Activated T-cell treated with anti-CD3 and anti-CD28 coated beads, Interleukin-2, amount 50 U/mL, for 1 hour (primary cell): ENCODE results near the gene PARP11.
A peak's percentile ranks its signal among the peaks of the same experiment; 100 is the strongest.

ENCODE experiments used
- DNase-seq: peaks from one replicate; pipeline ENCODE4 v3.0.0-alpha.2; 2020

PARP11 gene, protein sequence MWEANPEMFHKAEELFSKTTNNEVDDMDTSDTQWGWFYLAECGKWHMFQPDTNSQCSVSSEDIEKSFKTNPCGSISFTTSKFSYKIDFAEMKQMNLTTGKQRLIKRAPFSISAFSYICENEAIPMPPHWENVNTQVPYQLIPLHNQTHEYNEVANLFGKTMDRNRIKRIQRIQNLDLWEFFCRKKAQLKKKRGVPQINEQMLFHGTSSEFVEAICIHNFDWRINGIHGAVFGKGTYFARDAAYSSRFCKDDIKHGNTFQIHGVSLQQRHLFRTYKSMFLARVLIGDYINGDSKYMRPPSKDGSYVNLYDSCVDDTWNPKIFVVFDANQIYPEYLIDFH

DNA sequence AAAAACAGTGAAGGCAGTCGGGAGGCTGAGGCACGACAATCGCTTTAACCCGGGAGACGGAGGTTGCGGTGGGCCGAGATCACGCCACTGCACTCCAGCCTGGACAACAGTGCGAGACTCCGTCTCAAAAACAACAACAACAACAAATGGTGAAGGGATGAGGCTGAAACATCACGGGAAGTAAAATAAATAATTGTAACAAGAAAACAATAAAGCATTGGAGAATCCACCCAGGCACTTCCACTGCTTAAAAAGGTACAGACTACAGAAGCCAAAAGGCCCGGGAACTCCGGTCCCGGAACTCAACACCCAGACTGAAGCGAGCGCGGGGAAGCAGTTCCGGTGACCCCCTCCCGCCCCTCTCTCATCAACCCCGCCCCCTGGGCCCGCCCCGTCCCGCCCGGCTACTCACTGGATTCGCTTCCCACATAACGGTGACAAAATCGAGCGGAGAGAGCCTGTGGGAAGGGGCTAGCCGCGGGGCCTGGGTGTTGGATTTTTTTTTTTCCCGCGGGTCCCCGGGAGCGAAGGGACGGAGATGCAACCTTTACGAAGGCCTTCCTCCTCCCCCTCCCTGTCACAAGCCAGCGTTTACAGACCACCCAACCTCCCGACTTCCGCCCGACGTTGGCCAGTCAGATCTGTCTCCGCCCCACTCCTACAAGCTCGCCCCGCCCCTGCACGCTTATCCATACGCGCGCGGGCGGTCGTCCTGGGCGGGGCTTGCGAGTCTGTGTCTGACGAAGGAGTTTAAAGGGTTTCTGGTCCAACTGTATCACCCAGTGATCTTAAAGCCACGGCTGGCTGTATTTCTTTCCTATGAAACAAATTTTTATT is at the start of gene PARP11:
TSS of gene PARP11 (minus strand) at position 600 of the 837 bp plus-strand sequence. CDS start at position 430, 170 bp downstream.
- peak; percentile 96 for DNase-seq

DNA sequence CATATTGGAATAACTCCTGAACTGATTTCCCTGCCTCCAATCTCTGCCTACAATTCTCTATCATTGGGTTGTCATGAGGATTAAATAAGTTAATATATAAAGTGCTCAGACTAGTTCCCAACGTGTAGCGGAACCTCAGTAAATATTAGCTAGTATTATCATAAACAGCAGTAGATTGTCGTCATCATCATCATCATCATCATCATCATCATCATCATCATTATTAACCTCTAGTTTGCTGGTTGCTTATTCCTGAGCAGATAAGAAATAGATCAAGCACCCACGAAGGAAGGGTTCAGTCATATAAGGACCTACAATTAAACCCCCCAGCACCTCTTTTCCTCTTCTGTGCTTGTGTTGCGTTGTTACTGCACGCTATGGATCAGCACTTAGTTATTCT is 48.8 kb upstream of the PARP11 start:
- DNase-seq = no peak

DNA sequence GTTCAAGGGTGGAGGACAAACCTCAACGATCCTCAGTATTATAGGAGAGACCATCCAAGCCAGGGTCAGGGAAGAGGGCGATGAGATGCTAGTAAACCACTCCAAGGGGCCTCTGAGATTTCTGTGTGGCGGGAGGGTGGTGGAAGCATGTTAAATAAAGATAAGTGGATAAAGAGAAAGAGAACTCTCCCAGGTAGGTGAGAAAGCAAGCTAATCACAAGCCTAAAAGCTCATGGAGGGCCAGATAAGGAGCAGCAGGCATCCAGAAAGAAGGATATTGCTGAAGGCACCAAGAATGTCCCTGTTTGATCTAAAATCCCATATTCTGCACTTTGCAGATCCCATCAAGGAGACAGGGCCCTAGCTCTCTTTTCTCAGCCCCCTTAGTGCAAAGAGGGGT is 48.3 kb upstream of the PARP11 start:
- DNase-seq = no peak

DNA sequence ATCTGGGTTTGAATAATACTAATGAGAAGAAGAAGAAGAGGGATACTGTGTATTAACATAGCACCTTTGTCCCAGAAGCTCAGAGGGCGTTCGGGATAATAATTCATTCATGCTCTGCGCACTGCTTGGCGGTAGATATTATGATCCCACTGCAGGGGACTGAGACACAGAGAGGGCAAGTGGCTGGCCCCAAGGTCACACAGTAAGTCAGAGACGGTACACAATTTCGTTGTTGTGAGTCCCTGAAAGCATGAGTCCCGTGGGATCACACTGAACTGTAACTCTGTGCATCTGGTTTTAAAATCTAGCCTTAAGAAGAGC is 47.9 kb upstream of the PARP11 start:
- no peak for DNase-seq

DNA sequence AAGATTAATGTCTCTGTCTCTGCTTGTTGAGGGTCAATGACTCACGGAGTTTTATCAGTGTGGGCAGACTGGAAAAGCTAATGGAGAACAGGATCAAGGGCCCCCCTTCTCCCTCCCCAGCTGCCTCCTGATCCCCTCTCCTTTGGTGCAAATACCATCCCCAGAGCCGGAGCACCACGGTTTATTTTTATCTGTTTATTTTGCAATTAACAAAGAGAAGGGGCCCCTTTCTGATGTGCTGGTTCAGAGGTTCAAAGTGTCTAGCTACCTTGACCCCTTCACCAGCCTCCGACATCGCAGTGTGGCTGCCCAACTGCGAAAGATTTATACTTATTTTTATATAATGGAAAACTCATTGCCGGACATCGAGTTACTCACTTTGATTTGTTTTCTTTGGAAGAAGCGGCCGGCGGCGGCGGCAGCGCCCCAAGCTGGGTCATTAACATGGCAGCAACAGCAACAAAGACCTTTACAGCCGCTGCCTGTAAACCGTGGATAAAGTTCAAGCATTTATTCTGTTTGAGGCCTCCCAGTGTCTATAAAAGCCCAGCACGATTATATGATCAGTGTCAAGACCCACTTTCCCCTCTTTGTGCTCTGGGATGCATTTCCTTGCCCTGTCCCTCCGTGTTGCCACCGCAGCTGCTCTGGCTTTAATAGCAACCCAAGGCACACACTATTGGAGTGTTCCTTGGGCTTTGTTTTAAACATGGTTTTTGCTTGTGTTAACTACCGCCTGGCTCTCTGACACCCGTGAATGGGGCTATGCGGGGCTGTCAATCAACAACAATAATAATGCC is 47.4 kb upstream of the PARP11 start:
- no peak for DNase-seq

DNA sequence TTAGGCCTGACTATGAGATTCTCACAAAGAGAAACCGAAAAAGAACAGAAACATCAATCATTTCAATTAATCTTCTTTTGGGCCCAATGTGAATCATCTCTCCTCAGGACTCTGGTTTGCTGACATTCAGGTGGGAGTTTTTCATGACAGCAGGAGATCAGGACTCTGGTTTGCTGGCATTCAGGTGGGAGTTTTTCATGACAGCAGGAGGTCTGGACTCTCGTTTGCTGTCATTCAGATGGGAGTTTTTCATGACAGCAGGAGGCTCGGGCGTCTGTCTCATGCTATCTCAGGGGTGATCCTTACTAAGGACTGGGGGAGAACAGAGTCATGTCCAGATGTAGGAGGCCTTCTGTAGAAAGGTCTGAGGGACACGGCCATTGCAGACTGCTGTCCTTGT is 40.1 kb upstream of the PARP11 start:
- DNase-seq = no peak

DNA sequence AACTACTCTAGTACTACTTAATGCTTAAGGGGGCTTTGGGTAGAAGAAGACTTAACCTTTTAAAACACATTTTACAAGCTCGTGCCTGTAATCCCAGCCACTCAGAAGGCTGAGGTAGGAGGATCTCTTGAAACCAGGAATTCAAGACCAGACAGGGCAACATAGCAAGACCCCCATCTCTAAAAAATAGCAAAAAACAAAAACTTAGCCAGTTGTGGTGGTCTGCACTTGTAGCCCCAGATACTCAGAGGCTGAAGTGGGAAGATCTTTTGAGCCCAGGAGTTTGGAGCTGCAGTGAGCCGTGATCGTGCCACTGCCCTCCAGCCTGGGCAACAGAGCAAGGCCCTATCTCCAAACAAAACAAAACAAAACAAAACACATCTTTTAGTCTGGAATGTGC is 39.7 kb upstream of the PARP11 start:
- no peak for DNase-seq

DNA sequence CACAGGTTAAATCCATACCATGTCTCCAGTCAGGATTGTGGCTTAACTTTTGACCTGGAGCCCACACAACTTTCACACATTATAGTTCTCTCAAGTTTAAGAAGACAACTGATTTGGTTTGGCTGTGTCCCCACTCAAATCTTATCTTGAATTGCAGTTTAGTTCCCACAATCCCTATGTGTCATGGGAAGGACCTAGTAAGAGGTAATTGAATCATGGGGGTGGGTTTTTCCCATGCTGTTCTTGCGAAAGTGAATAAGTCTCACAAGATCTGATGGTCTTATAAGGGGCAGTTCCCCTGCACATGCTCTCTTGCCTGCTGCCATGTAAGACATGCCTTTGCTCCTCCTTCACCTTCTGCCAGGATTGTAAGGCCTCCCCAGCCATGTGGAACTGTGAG is 38.2 kb upstream of the PARP11 start:
- DNase-seq = no peak

DNA sequence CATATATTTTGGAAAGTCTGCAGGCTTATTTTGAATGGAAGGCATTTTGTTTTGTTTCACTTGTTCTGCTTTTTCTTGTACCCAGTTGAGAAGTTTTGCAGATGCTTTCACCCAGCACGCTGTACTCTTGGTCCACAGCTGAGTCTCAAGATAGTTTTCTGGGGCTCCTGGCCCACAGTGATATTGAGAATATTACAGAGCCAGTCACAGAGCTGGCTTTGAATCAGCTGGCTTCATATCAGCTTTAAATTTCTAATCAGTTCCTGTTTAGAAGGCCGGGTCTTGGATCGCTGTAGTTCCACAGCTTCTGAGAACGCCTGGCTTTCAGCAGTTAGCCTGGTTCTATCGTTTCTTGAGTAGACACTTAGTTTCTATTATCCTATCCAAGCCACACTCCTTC is 32.5 kb upstream of the PARP11 start:
- DNase-seq = no peak

DNA sequence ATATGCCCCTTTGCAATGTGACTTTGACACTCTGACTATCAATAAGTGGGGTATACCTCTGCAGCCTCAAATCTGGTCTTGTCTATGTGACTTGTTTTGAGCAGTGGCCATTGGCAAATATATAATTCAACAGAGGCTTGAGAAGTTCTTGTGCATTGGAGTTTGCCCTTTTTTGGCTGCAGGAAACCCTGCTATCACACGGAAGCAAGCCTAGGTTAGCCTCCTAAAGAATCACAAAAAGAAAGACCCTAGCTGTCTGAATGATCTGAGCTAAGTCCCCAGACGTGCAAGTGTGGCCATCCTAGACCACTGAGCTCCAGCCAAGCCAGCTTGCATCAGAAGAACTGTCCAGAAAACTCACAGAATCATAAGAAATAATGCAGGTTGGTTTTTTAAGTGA is 31.8 kb upstream of the PARP11 start:
- no peak for DNase-seq

DNA sequence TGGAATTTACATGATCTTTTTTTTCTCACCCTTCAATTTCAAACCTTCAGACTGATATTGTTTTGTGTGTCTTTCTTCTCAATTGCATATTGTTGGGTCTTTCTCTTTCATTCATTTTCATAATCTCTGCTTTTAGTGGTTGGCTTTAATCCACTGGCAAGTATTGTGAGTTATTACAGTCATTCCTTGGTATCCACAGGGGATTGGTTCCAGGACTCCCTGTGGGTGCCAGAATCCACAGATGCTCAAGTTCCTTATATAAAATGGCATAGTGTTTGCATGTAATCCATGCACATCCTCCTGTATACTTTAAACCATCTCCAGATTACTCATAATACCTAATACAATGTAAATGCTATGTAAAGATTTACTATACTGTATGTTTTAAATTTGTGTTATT is 29.7 kb upstream of the PARP11 start:
- no peak for DNase-seq

DNA sequence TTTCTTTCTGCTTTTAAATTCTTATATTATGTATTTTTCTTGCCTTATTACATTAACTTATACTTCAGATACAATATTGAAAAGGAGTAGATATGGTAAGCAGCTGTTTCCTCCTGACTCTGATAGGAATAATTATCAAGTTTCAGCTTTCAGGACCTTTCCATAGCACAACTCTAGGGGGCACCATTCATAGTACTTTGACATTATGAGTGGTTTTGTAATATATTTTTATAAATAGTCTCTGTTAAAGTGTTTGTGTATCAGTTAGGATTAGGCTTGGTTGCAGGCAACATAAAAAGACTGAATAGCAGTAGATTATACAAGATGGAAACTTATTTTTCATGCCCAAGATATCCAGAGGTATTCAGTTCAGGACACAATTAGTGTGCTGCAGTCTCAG is 27.9 kb upstream of the PARP11 start:
- DNase-seq = no peak

DNA sequence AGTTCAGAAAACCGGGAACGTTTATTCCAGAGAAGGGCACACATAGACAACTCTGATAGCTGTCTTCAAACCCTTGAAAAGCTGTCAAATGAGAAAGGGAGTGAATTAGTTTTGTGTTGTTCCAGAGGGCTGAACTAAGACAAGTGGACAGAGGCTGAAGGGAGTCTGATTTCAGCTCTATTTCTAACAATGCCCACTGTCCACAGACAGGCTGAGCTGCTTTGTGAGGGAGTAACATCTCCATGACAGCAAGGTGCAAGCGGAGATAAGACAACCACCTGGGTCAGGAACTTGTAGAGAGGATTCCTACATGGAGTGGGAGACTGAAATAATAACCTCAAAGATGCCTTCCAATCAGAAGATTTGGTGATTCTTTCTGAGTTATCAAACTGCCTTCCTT is 25.6 kb upstream of the PARP11 start:
- DNase-seq = no peak

DNA sequence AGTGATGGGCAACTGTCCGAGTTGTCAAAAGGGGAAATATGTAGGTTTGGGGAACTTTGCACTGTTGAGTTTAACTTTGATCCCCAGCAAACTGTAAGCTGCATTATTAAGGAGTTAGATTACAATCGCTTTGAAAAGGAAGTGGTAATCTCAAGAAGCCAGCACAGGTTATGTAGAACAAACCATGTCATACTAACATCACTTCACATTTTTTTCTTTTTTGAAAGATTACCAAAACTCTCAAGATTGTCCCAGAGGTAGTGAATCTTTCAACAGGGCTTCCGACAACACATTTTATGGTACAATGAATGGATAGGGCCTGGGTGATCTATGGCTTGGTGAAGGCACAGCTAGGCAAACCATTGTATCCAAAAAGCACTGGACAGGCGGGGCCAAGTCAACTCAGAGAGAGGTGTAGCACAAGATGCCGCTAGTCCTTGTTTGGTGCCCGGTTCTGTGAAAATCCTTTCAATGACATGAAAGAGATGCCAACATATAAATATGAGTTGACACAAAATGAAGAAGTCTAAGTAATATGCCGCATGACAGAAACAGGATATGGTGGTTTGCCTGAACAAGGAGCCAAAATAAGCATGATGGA is 24.3 kb upstream of the PARP11 start:
- DNase-seq = peak; percentile 48

DNA sequence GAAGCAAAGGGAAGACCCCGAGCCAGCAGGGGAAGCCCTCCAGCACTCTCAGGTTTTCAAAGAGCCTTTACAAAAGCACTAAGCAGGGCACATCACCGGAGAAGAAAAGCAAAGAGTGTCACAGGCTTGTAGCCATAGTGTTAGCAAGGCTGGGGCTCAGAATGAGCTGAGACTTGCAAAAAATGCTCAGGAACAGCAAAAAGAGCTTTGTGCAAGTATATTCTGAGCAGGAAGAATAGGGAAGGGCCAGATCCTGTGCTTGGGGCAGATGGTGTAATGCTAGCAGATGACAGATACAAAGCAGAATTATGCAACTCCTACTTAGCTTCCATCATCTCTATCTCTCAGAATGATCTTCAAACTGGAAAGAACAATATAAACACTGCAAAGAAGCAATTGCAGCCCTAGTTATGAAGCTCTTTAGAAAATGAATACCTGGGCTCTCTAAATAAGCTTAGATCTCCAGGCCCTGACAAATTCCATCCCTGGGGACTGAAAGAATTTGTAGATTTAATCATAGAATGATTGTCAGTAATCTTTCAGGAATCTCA is 23.7 kb upstream of the PARP11 start:
- DNase-seq = no peak

DNA sequence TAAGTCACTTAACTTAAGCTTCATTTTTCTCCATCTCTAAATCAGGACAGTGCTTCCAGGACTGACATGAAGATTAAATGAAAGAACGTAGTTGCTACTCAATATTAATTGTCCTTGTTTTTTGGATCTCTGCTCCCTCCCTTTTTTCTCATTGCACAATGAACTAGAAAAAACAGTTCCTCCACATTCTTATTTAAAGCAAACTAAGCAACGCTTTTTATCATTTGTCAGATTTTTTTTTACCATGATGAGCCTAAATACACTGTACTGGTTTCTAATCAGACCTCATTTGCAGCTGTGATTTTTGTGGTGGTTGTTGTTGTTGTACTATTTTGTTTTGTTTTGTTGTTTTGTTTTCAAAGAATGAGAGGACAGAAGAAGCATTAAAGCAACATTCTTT is 23.2 kb upstream of the PARP11 start:
- DNase-seq = no peak

DNA sequence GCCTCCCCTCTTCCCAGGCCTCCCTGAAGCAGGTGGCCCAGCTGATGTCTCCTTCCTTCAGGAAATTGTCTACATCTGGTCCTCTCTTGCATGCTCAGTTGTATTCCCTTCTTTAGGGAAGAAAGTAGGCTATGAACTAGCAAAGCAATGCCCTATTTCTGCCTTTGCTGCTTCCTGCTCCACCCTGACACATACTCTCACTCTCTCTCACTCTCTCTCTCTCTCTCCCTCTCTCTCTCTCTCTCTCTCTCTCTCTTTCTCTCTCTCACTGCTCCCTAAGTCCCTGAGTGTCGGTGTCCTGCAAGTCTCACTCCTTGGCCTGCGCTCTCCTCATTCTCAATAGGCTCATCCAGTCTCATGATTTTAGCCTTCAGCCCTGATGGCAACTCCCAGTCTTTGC is 19.4 kb upstream of the PARP11 start:
- DNase-seq = no peak

DNA sequence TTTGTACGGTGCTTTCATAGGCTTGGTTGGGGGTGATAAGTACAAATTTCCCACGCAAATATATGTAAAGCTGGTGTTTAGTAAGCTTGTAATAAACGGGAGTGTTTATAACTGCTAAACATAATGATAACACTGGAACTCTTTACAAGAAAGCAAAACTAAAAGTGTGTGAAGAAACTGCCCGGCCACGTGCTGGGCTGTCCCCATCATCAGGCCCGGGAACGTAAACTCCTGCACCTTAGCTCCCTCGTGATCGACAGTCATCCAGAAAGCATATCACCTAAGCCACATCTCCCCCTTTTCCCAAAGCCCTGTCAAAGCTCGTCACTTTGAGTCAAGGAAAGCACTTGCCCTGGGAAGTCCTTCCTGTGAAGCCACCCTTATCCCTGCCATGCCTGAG is 18.0 kb upstream of the PARP11 start:
- no peak for DNase-seq

DNA sequence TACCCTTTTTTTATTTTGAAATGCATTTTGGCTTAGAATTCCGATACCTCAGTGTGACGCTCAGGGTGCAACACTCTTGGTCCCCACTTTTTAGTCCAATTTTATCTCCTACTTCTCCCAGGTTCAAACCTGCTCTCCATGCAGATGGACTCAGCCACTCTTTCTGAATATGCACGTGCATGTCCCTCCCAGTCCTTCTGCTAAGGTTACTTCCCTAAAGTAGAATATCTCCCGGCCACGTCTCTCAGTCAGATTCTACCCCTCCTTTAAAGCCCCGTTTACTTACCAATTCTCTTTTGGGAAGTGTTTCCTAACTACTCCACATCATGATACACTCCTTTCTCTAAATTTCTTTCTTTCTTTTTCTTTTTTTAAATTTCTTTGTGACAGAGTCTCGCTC is 15.5 kb upstream of the PARP11 start:
- DNase-seq = no peak

DNA sequence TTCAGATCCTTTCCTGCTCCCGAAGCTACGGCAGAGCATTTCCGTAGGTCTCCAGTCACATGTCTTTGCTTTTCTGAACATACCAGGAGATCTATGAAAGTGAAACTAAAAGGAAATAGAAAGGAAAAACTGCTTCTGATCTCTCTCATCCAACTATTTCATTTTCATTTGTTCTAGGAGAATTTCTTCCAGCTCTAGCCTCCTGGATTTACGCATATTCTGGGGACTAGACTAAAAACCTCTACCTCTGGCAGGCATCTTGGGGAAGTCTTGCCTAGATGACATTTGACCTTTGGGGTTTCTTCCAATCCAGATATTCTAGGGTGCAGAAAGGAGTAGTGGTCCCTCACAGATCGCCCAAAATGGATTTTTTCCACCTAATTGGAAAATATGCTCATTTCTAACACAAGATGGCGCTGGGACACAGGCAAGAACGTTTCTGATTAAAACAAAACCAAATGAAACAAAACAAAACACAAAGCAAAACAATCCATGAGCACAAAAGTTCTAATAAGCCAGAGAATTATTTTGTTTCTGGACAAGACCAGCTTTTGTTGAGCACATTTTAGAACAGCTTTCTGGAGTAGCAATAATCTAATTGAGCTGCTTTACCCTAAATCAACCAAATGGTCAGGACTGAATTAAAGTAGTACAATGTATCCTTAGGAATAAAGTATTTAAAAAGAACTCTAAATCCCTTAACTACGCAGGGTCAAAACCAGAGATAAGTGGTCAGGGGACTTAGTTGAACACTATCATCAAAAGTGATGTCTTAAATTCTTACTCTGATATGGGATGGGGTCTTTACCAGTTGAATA is 12.3 kb upstream of the PARP11 start:
- DNase-seq = no peak

DNA sequence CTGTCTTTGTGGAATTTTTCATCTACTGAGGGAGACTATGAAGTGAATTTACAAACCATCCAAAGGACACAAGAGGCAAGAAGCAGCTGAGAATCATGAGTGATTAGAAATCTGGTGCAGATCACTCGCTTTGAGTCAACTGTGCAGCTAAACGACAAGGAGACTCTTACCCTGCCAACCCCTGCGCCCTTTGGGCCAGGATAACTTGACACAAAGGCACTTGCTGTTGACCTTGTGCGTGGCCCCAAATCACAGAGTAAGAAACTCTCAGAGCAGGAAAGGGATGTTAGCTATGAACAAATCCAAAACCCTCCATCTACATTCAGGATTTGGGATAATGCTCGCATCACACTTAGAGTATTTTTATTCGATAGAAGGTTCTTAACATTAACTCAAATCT is 11.5 kb upstream of the PARP11 start:
- DNase-seq = no peak

DNA sequence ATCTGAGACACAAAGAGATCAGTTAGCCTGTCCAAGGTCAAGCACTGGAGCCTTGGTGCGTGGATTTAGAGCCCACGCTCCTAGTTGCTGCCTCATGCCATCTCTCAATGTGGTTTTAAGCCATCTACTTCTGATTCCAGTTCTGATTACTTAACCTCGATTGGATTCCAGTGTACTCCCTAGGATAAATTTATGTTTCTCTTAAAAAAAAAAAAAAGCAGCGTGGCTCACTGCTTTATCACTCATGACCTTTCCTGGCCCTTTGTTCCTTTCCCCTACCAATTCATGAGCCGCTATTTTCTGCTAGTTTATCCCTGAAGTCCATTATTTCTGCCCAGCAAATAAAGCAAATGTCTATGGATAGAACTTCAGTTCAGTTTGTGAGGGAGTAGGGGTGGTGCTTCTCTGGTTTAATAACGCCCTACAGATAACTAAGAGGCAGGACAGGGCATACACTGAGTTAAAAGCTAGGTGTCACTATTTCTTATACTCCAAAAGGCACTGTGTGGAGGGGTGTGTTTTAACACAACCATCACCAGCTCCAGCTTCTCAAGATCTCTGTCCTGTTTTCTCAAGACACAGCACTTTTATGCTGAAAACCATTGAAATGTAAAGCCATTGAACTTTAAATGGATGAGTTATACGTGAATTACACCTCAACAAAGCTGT is 9.8 kb upstream of the PARP11 start:
- DNase-seq = no peak
